ENCODE measurements around the gene ERMAP.
"Not testable (repeated sequence)": the region's sequence is repeated elsewhere in the genome, so short reads cannot be mapped to it uniquely, and the experiment has no call there.

The ERMAP gene

GRCh38 chr1:42806593-42806992 lies 10.3 kb upstream of the ERMAP start:
- in situ Hi-C loops (cut with MboI; ENCODE audit: low sequenced_read_pairs), result no loop called here

DNA sequence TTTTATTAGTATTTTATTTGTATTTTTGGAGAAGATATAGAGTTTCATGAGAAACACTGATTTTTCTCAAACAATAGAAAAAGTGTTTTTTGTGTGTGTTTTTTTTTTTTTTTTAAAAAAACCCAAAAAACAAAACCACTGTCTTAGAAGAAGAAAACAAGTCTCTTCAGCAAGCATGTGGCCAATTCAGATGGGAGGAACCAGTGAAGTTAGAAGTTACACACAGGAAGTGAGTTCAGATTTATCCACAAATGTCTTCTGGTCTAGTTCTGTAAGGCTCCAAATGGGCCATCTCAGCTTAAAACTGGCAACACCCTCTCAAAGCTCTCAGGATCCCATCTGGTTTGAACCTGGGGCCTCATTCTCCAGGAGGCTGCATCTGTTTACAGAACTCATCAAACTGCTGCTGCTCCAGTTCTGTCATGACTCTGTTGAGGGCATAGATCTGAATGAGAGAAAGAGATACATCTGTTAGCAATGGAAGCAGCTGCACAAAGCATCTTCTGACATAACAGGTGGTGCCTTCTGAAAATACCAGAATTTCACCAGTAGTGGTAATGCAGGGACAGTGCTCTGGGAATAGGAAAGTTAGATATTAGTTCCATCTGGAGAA lies 9.8 kb upstream of the ERMAP start:
- in situ Hi-C loops (cut with MboI; ENCODE audit: low sequenced_read_pairs), result no loop called here

DNA sequence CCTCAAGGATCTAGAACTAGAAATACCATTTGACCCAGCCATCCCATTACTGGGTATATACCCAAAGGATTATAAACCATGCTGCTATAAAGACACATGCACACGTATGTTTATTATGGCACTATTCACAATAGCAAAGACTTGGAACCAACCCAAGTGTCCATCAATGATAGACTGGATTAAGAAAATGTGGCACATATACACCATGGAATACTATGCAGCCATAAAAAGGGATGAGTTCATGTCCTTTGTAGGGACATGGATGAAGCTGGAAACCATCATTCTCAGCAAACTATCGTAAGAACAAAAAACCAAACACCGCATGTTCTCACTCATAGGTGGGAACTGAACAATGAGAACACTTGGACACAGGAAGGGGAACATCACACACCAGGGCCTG lies 2.1 kb upstream of the ERMAP start:
- in situ Hi-C loops (cut with MboI; ENCODE audit: low sequenced_read_pairs), result not testable (repeated sequence)

GRCh38 chr1:42815941-42816584 lies 859 bp upstream of the ERMAP start:
- in situ Hi-C loops (cut with MboI; ENCODE audit: low sequenced_read_pairs), result no loop called here

- in situ Hi-C loops (cut with MboI; ENCODE audit: low sequenced_read_pairs), result no loop called here
These were observed 482 bp downstream of the ERMAP start for GRCh38 chr1:42817440-42817767.

DNA sequence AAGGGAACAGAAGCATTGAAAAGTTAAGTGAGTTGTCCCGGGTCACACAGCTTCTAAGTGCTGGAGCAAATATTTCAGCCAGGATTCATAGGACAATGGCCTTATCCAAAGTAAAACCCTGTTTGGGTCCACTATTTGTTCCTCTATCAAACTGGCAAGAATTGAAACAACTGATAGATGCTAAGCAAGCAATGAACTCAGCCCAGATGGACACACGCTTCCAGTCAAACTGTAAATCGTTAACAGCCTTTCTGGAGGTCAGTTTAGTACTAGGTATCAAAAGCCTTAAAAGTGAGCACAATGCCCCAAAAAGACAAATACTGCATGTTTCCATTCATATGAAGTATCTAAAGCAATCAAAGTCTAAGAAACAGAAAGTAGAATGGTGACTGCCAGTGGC lies 1.1 kb downstream of the ERMAP start:
- in situ Hi-C loops (cut with MboI; ENCODE audit: low sequenced_read_pairs), result no loop called here

DNA sequence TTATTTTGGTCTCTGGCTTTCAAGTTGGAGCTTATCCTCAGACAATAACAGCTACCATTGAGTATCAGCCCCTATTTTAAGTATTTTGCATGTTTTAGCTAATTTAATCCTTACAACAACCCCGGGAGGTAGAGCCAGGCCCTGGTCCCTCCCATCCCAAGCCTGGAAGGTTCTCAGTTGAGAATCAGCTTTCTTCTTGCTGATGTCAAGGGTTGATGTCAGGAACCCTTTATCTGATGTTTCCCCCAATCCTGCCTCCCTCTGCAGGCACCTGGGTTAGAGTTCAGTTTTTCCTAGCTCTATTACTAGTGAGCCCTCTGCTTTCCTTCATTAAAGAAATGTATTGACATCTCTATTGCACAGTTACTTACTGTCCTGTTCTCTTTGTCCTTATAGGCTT lies 3.9 kb downstream of the ERMAP start:
- in situ Hi-C loops (cut with MboI; ENCODE audit: low sequenced_read_pairs), result no loop called here

GRCh38 chr1:42821690-42822089 lies 4.8 kb downstream of the ERMAP start:
- in situ Hi-C loops (cut with MboI; ENCODE audit: low sequenced_read_pairs), result no loop called here

DNA sequence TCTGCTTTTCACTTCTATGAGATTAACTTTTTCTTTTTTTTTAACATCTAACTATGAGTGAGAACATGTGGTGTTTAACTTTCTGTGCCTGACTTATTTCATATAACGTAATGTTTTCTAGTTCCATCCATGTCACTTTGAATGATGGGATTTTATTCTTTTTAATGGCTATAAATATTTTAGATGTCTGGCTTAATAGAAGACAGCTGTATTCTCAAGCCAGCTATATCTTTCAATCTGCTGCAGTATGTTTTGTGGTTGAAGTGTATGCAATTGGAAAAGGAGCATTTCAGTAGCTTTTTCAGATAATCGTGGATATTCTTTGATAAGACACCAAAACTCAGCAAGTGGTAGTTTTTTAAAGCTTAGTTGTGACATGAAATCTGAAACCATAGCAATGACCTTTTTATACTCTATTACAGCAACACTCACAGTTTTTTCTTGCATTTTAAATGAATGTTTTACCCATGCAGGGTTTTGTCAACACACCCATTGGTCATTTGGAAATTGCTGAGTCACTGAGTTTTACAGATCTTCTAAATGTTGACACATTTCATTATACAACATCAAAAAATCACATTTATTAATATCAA lies 6.0 kb downstream of the ERMAP start:
- in situ Hi-C loops (cut with MboI; ENCODE audit: low sequenced_read_pairs), result no loop called here

DNA sequence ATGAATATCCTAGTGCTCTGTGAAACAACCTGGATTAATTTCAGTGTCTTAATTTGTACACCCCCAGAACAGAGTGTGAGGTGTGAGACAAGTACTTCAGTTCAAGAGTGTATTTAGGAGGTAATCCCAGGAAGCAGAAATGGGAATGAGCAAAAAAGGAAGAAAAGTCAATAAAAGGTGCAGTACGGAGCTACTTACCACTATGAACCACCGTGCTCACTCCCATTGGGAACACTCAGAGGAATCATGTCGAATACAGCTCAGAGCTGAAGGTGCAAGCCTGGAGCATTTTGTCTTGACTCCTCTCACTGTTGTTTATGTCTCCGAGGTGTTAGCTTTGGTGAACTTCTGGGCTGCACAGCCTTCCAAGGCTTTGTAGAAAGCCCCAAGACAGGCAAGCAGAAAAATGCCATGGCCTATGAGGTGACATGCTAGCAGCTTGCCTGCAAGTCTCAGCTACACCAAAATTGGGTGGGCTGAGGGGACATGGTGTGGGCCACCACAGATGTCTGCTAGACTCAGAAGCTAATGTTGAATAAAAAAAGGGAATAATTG lies 7.6 kb downstream of the ERMAP start:
- in situ Hi-C loops (cut with MboI; ENCODE audit: low sequenced_read_pairs), result no loop called here

DNA sequence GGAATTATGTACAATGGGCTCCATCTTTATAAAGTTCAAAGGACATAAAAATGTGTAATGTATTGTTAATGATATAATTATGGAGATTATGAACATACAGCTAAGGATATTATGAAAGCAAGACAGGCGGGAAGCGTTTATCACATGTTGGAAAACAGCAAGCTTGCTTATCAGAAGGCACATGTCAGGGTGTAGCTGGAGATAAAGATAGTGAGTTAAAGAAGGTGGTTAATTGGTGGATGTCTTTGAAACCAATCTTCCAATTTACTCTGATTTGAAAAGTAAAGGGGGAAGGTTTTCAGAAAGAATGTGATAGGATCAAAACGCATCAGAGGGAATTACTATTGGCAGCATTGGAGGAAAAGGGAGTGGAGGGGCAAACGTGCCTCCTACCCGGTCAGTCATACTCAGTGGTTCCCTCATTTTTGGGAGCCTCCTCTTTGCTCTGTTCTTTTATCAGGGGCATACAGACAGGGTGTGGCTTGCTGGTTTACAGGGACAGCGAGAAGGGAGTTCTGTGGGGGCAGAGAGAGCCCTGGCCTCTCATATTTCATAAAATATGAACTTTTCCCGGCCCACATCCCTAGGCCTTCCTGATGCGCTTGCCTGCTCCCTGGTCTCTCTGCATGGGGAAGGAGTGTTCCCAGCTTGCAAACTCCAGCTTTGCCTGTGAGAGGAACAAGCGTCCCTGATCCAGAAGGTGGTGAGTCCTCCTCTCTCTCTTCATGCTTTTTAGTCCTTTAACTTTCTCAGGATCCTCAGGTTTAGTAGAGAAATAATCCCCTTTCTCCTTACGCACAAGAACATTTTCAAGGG lies 8.3 kb downstream of the ERMAP start:
- in situ Hi-C loops (cut with MboI; ENCODE audit: low sequenced_read_pairs), result no loop called here

DNA sequence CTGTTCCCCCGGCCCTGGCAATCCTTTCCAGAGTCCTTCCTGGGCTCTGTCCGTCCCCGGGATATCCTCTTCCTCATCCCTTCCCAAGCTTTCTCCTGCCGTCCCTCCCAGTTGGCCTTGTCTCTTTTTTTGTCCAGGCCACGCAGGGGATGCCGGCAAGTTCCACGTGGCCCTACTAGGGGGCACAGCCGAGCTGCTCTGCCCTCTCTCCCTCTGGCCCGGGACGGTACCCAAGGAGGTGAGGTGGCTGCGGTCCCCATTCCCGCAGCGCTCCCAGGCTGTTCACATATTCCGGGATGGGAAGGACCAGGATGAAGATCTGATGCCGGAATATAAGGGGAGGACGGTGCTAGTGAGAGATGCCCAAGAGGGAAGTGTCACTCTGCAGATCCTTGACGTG lies 13.7 kb downstream of the ERMAP start:
- in situ Hi-C loops (cut with MboI; ENCODE audit: low sequenced_read_pairs), result no loop called here

GRCh38 chr1:42831273-42831672 lies 14.4 kb downstream of the ERMAP start:
- in situ Hi-C loops (cut with MboI; ENCODE audit: low sequenced_read_pairs), result no loop called here

DNA sequence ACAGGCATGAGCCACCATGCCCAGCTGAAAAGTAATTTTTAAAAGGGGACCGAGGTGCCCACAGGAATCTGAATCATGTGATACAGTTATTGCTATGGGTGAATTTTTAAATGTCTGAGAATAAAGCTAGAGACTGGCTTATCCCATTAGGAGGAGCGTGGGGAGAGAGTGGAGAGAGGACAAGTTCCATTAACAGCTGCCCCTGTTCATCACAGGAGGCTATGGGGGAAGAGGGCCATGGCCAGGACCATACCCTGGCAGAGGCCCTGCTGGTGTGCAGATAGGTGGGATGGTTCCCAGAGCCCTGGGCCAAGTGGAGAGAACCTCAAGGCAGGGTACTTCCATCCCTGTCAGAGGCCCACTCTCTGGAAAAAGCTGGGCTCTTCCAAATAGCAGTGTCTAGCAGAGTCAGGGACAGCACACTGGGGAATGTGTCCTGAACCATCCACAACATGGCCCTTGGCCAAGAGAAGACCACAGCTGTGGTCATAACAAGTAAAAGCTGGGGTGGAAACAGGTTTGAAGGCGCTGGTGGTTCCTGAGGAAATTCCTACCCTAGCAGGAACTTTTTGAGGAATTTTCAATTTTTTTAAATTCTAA lies 15.8 kb downstream of the ERMAP start:
- in situ Hi-C loops (cut with MboI; ENCODE audit: low sequenced_read_pairs), result no loop called here

- in situ Hi-C loops (cut with MboI; ENCODE audit: low sequenced_read_pairs), result no loop called here
These were observed 17.1 kb downstream of the ERMAP start for GRCh38 chr1:42833981-42834380.

DNA sequence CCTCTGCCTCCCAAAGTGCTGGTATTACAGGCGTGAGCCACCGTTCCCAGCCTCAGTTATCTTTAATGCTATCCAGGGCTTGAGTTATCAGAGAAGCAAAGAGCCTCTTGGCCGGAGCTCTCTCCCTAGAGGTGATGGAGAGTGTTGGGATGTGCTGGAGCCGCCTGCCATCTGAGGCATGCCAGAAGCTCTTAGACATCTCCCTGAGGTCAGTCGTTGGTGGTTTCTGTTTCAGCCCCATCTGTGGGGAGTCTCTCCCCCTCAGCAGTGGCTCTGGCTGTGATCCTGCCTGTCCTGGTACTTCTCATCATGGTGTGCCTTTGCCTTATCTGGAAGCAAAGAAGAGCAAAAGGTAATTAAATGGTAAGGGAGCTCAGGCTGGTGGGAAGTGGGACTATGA lies 17.9 kb downstream of the ERMAP start:
- in situ Hi-C loops (cut with MboI; ENCODE audit: low sequenced_read_pairs), result no loop called here

DNA sequence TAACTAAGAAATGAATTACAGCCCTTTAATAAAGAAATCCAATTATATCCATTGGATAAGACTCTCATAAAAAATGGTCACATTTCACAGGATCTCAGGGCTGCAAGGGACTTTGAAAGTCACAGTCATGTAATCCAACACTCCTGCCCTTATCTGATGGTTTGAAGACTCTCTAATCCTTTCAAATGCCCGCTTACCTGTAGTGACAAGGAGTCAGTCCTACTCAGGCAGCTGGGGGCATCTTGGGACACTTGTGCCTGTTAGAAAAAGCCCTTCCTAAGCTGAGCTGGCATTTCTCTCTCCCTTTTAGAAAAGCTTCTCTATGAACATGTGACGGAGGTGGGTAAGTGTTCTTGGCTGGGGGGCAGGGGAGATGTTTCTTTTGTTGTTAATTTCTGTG lies 18.5 kb downstream of the ERMAP start:
- in situ Hi-C loops (cut with MboI; ENCODE audit: low sequenced_read_pairs), result no loop called here

GRCh38 chr1:42837709-42838108 lies 20.8 kb downstream of the ERMAP start:
- in situ Hi-C loops (cut with MboI; ENCODE audit: low sequenced_read_pairs), result no loop called here

DNA sequence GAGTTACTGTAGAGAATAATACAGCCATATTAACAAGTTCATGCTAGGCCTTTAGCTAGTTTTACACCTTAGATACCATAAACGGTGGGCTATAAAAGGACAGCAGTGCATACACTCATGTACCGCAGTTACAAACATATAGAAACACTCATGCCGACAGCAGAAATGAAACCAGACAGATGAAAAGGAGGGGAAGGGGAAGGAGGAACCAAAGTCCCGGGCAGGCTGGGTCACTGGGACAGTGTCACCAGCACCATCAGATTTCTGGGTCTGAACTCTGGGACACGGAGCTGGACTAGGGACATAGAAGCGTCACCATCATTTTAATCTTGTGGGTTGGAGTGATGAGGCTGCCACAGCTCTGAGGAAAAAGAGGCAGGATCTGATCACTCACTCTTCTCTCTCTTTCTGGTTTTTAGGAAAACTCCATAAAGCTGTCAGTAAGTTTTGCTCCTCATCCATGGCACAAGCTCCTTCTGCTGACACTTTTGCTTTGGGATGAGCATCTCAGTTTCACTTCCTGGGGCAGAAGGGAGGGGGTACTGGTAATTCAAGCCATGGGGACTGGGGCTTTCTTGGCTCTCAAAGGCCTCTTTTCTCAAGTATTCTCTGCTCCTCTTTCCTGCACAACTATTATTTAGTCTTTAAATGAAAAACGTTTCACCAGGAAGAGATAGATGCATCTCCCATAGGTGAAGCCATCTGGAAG lies 21.7 kb downstream of the ERMAP start:
- in situ Hi-C loops (cut with MboI; ENCODE audit: low sequenced_read_pairs), result no loop called here

DNA sequence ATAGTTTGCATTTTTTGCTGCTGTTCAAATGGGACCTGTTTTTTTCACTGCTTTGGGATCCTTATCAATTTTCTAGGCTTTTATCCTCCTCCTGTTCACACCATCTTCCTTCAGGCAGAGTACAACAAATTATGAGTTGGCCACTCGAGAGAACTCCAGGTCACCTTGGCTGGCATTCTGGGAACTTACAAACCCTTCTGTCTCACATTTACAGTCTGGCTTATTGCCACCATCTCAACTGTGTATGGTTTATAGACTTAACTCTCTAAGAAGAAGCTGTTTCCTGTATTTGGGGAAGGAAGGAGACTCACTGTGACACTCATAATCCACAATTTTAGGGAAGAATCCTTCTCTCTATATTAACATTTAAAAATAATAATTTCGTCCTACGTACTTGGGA lies 24.1 kb downstream of the ERMAP start:
- in situ Hi-C loops (cut with MboI; ENCODE audit: low sequenced_read_pairs), result no loop called here
